OCI-LY3 (cell line): Measurements from ENCODE around the gene ASB8.
A peak's percentile ranks its signal among the peaks of the same experiment; 100 is the strongest.

Experiments
- H2AFZ ChIP-seq: fragments of 200-600, 300-600 bp; shearing (Covaris generic); 2 replicates; pipeline ENCODE4 v1.6.0; 2014; ENCODE audit warnings: antibody characterized with exemption, low read depth, low read length
- H3K27ac ChIP-seq: fragments of 200-600, 300-600 bp; sonication (generic); 2 replicates; pipeline ENCODE4 v1.5.1; 2014; ENCODE audit warnings: mild to moderate bottlenecking, low read length, moderate library complexity, mixed read lengths
- H3K27me3 ChIP-seq: fragments of 200-600, 300-600 bp; sonication (generic); 2 replicates; pipeline ENCODE4 v1.6.1; 2014; ENCODE audit warnings: low read depth, low read length, mixed read lengths
- H3K36me3 ChIP-seq: fragments of 200-600, 300-600 bp; sonication (generic); replicated peaks from 2 replicates; pipeline ENCODE3; 2014; ENCODE audit warnings: low read depth, low read length, mixed read lengths
- H3K4me1 ChIP-seq: fragments of 300-600, 200-600 bp; sonication (generic); 2 replicates; pipeline ENCODE4 v1.6.1; 2014; ENCODE audit warnings: low read length, mixed read lengths
- H3K4me2 ChIP-seq: fragments of 200-600, 300-600 bp; sonication (generic); 2 replicates; pipeline ENCODE4 v1.6.1; 2014; ENCODE audit warnings: low read length, mixed read lengths
- H3K4me3 ChIP-seq: fragments of 300-600, 200-600 bp; sonication (generic); 2 replicates; pipeline ENCODE4 v1.5.1; 2014; ENCODE audit warnings: antibody characterized with exemption, mild to moderate bottlenecking, low read length, moderate library complexity
- H3K79me2 ChIP-seq: fragments of 300-600, 200-600 bp; shearing (Covaris generic); 2 replicates; pipeline ENCODE4 v1.6.1; 2014; ENCODE audit warnings: mild to moderate bottlenecking, low read length, mixed read lengths
- H3K9ac ChIP-seq: fragments of 300-600, 200-600 bp; shearing (Covaris generic); 2 replicates; pipeline ENCODE4 v1.6.0; 2014; ENCODE audit warnings: mild to moderate bottlenecking, low read length, moderate library complexity
- H3K9me3 ChIP-seq: fragments of 200-600, 300-600 bp; shearing (Covaris generic); 2 replicates; pipeline ENCODE4 v1.6.1; 2014; ENCODE audit warnings: low read length, mixed read lengths; ENCODE audit not compliant: insufficient read depth
- H4K20me1 ChIP-seq: fragments of 200-600, 300-600 bp; sonication (generic); 2 replicates; pipeline ENCODE4 v1.6.1; 2016; ENCODE audit warnings: low read length, mixed read lengths; ENCODE audit not compliant: insufficient read depth
- CTCF ChIP-seq: fragments of 200-600, 300-600 bp; sonication (generic); IDR thresholded peaks from 2 replicates; pipeline ENCODE4 v1.5.1; 2014; ENCODE audit warnings: antibody characterized with exemption, low read length, low read depth
- EZH2phosphoT487 ChIP-seq: fragments of 200-600 bp; shearing (Covaris generic); IDR thresholded peaks from 2 replicates; pipeline ENCODE4 v1.6.1; 2018; ENCODE audit warnings: antibody characterized with exemption, mixed run types, low read depth

The ASB8 gene

GRCh38 chr12:48110691-48111311 is 46.5 kb downstream of the ASB8 start:
- Histone ChIP-seq H2AFZ (no peak overlapping the region), H3K36me3 (no peaks in the 10 kb centered on the region), H3K9me3 (no peaks in the 10 kb centered on the region), H3K4me1 (peaks cover 16% of the 10 kb centered on the region), H3K79me2 (peaks cover 11% of the 10 kb centered on the region), H3K4me3 (no peak overlapping the region), H3K27ac (no peak overlapping the region), H3K9ac (no peak overlapping the region), H3K4me2 (no peak overlapping the region), H4K20me1 (no peaks in the 10 kb centered on the region), H3K27me3 (no peaks in the 10 kb centered on the region)
- TF ChIP-seq CTCF = no peak
- no peak for TF ChIP-seq EZH2phosphoT487

DNA sequence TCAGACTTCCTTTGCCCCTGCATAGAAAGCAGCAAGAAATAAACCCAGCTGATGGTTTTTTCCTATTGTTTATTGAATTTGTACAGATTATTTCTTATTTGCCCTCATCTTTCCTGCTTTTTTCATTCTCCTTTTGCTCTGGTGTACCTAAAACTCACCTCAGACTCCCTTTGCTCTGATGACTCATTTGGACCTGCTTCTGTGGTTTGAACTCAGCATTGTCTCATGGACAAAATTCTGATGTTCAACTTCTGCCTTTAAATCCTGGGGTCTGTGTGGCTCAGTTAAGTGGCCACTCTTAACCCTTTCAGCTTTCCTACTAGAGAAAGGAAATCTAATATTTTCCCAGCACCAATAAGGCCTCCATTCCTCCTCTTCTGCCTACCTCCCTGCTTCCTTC is 47.9 kb downstream of the ASB8 start:
- Histone ChIP-seq H3K9me3 (no peaks in the 10 kb centered on the region), H3K4me3 (no peak overlapping the region), H3K4me2 (no peak overlapping the region), H2AFZ (no peak overlapping the region), H4K20me1 (no peaks in the 10 kb centered on the region), H3K4me1 (peaks cover 20% of the 10 kb centered on the region), H3K27ac (no peak overlapping the region), H3K79me2 (peaks cover 24% of the 10 kb centered on the region), H3K9ac (no peak overlapping the region), H3K36me3 (no peaks in the 10 kb centered on the region), H3K27me3 (no peaks in the 10 kb centered on the region)
- TF ChIP-seq CTCF (no peak), EZH2phosphoT487 (no peak)

DNA sequence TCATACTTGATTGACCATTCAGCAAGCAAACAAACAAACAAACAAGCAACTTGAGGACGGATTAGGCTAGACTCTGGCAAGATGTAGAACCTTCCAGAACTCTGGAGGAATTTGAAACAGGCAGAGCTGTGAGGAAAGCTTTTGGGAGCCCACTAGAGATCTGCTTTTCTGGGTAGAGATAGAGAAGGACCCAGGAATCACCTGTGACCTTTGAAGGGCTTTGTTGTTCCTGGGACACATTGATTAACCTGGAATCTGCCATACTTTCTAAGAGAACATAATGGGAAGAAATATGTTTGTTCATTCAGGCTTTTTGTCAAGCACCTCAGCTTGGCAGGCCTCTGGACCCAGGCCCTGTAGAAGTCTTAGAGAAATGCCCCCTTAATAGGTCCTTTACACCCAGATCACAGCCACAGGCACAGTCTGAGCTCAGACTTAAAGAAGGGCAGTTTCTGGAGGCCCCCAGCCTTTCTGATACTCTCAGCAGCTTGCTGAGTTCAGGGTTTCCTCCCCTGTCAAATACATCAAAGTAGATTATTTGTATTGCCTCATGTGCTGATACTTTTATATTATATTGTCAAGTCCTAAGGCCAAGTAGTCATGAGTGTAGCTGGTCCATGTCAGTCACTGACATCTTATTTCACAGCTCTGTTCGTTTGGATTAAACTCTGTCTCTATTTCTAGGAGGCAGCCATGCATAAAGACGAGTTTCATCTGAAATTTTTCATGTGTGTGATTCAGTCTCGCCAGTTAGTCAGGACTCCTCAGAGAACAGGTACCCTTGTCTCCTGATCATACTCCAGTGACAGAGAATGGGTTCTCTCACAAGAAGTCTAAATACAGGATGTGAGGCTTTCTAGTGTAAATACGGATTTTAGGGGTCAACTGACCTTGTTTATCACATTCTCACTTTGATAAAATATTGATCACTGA is 50.4 kb downstream of the ASB8 start:
- Histone ChIP-seq H3K79me2 (peaks cover 47% of the 10 kb centered on the region), H4K20me1 (no peaks in the 10 kb centered on the region), H3K36me3 (no peaks in the 10 kb centered on the region), H3K9ac (peak overlapping the region; percentile 97), H3K4me2 (peak overlapping the region; percentile 94), H2AFZ (peak overlapping the region; percentile 67), H3K4me3 (peak overlapping the region; percentile 82), H3K9me3 (no peaks in the 10 kb centered on the region), H3K4me1 (peaks cover 23% of the 10 kb centered on the region), H3K27me3 (no peaks in the 10 kb centered on the region), H3K27ac (peak overlapping the region; percentile 96)
- TF ChIP-seq CTCF (no peak), EZH2phosphoT487 (no peak)
